NB4 (cell line): Measurements from ENCODE around the gene ATOH8.

Experiments
- CTCF ChIP-seq: IDR thresholded peaks from one replicate; pipeline ENCODE4 v1.5.1; 2012; ENCODE audit warnings: low read depth, low read length
- MAX ChIP-seq: IDR thresholded peaks from 2 replicates; pipeline ENCODE4 v1.6.1; 2011; ENCODE audit warnings: low read depth, low read length
- MYC ChIP-seq: IDR thresholded peaks from 2 replicates; pipeline ENCODE4 v1.6.1; 2011; ENCODE audit warnings: low read depth, low read length
- POLR2A ChIP-seq: IDR thresholded peaks from 2 replicates; pipeline ENCODE4 v1.6.1; 2011; ENCODE audit warnings: mild to moderate bottlenecking; ENCODE audit not compliant: insufficient read length; ENCODE audit errors: extremely low read depth

GRCh38 chr2:85707304-85707703 lies 46.5 kb upstream of the ATOH8 start:
- TF ChIP-seq CTCF, result peak; percentile 85
- no peak for TF ChIP-seq POLR2A
- no peak; the same call in 1 of the 2 replicates for TF ChIP-seq MAX
- TF ChIP-seq MYC, result 0 out of 2 replicates have a peak, but pooled peaks have one; percentile 49
